ENCODE measurements around the gene IQSEC1. TPM values are rescaled to one million over a fixed set of nuclear protein-coding genes. Genes with fewer than 3 reads are reported as not detected.

IQSEC1 gene
- total and polyA plus RNA-seq, 2 of the 8 experiments (the other 6 are each of a cell fraction or from before 2014, with no cell fraction given), result 6.8 to 28.8 TPM

DNA sequence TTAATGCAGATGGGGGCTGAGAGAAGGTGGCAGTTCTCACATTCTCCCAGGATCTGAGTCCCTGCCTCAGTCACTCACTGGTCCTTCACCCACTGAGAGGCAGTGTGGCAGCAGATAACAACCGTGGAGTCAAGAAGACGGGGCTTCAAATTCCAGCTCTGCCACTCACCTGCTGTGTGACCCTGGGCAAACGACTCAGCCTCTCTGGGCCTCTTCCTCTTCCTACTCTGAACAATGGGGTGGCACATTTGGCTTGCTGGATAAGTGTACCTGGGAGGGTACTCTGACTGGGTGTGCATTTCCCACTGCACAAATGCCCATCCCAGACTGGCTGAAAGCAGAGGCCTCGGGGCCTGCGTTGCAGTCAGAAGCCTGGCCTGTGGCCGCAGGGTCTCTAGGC is 10.0 kb upstream of the IQSEC1 start:
- H3K79me1 ChIP-seq (ENCODE audit: low read depth, low read length), result no peaks in the 10 kb centered on the region
- no peak overlapping the region for H2BK20ac ChIP-seq (ENCODE audit: low read length)
- no peaks in the 10 kb centered on the region; the same call in 1 of the 2 replicates for H3K23me2 ChIP-seq (ENCODE audit: low read depth, low read length)
- no peak overlapping the region for H4K91ac ChIP-seq (replicated peaks; ENCODE audit: insufficient read length, low read length)
- H3K4me3 ChIP-seq (ENCODE audit: extremely low read depth in 1 of 4, insufficient read depth in 2 of 4, low read depth in 3 of 4, low read length in 4 of 4), result no peak overlapping the region
- H2BK5ac ChIP-seq (ENCODE audit: low read depth, low read length), result no peak overlapping the region
- H3K9ac ChIP-seq (replicated peaks in 1 of 4; ENCODE audit: extremely low read depth in 1 of 4, low read depth in 3 of 4, low read length in 3 of 4), result no peak overlapping the region
- no peak for FAIRE-seq
- peaks cover 0 to 3% (median 0%) of the 10 kb centered on the region in 4 experiments; a peak in 1 of 7 replicates for H3K4me1 ChIP-seq (replicated peaks in 1 of 4; ENCODE audit: control insufficient read depth in 3 of 4, insufficient read depth in 4 of 4, low read length in 3 of 4)
- no peak overlapping the region for H4K5ac ChIP-seq (ENCODE audit: insufficient read length, low read depth, low read length)
- H3K4me2 ChIP-seq (ENCODE audit: insufficient read depth in 1 of 2, low read depth in 2 of 2, low read length in 2 of 2), result no peak overlapping the region
- H3K27ac ChIP-seq (ENCODE audit: low read depth, low read length), result no peak overlapping the region
- no peaks in the 10 kb centered on the region for H3K27me3 ChIP-seq (replicated peaks in 1 of 4; ENCODE audit: control insufficient read depth in 3 of 4, extremely low read depth in 1 of 4, insufficient read depth in 3 of 4, low read length in 3 of 4)
- H2BK15ac ChIP-seq (ENCODE audit: low read length), result no peak overlapping the region
- no peak overlapping the region for H3K56ac ChIP-seq (replicated peaks; ENCODE audit: insufficient read length, low read depth, low read length)
- H2BK120ac ChIP-seq (replicated peaks; ENCODE audit: low read depth, low read length), result no peak overlapping the region
- no peaks in the 10 kb centered on the region for H4K20me1 ChIP-seq (replicated peaks in 1 of 2; ENCODE audit: control insufficient read depth in 1 of 2, insufficient read depth in 2 of 2, low read length in 2 of 2)
- ChIA-PET POLR2A (ENCODE audit: partially characterized antibody) (no interaction called here), CTCF (ENCODE audit: partially characterized antibody) (interaction anchor here (0.9 to 4.2 kb wide), 5 partner anchors 9 to 138 kb away, joined by 3 to 47 read pairs (median 4); no protein-coding TSS in a partner anchor)
- no peak overlapping the region for H2AK5ac ChIP-seq (ENCODE audit: low read depth, low read length)
- no peak overlapping the region for H3K23ac ChIP-seq (ENCODE audit: insufficient read length)
- H3K79me2 ChIP-seq (ENCODE audit: control insufficient read depth in 1 of 2, insufficient read depth in 2 of 2, low read length in 2 of 2), result no peaks in the 10 kb centered on the region
- H3K4ac ChIP-seq (replicated peaks; ENCODE audit: insufficient read length, low read depth, low read length), result no peak overlapping the region
- no peak overlapping the region for H2AFZ ChIP-seq (ENCODE audit: low read length)
- no peak overlapping the region for H3K18ac ChIP-seq (ENCODE audit: extremely low read depth, low read length)
- no peak overlapping the region for H3K14ac ChIP-seq (ENCODE audit: insufficient read length)
- no peak for DNase-seq (ENCODE audit: low read depth in 1 of 2, low spot score in 2 of 2)
- no peaks in the 10 kb centered on the region for H3K9me3 ChIP-seq (ENCODE audit: insufficient read depth in 2 of 2, low read depth in 1 of 2, low read length in 1 of 2)
- no peak overlapping the region for H2BK12ac ChIP-seq (ENCODE audit: low read depth, low read length)
- H4K8ac ChIP-seq (ENCODE audit: extremely low read depth, insufficient read depth, low read length), result no peak overlapping the region
- H3K36me3 ChIP-seq (ENCODE audit: control insufficient read depth in 2 of 4, insufficient read depth in 4 of 4, low read length in 3 of 4), result no peaks in the 10 kb centered on the region
- WGBS, 2 experiments (ENCODE audit: extremely low coverage in 1 of 2, insufficient coverage in 1 of 2, insufficient read length in 1 of 2, insufficient replicate concordance in 2 of 2, low coverage in 1 of 2, low lambda C conversion rate in 2 of 2, missing lambda C conversion rate in 1 of 2), result 91% methylated on average over 6 of the region's 6 CpGs; no CpG with 5 or more reads in 1 of the 2 experiments
- TF ChIP-seq BRCA1 (IDR thresholded peaks at IDR 0.05; ENCODE audit: low read depth, low read length) (no peak), SP2 (IDR thresholded peaks at IDR 0.05; ENCODE audit: low read length) (no peak), NANOG (IDR thresholded peaks at IDR 0.05; ENCODE audit: insufficient read depth, low read depth, low read length, poor library complexity, severe bottlenecking) (no peak), CREB1 (IDR thresholded peaks at IDR 0.05) (no peak), POLR2A (IDR thresholded peaks at IDR 0.05; ENCODE audit: control extremely low read depth in 1 of 2, low read depth in 2 of 2, low read length in 2 of 2) (no peak), RFX5 (IDR thresholded peaks at IDR 0.05; ENCODE audit: borderline replicate concordance, low read depth, low read length) (no peak), RAD21 (IDR thresholded peaks at IDR 0.05 in 1 of 2, conservative IDR thresholded peaks at IDR 0.05 in 1 of 2; ENCODE audit: low read depth in 2 of 2, low read length in 2 of 2) (no peak), POLR2AphosphoS5 (IDR thresholded peaks at IDR 0.05; ENCODE audit: low read depth, low read length) (no peak), SIN3A (conservative IDR thresholded peaks at IDR 0.05 in 1 of 2, IDR thresholded peaks at IDR 0.05 in 1 of 2; ENCODE audit: low read depth in 1 of 2, low read length in 2 of 2) (no peak), CBX5 (IDR thresholded peaks at IDR 0.05; ENCODE audit: low read depth, low read length) (no peak)
- TF ChIP-seq, protein P1, sequence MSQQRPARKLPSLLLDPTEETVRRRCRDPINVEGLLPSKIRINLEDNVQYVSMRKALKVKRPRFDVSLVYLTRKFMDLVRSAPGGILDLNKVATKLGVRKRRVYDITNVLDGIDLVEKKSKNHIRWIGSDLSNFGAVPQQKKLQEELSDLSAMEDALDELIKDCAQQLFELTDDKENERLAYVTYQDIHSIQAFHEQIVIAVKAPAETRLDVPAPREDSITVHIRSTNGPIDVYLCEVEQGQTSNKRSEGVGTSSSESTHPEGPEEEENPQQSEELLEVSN (IDR thresholded peaks at IDR 0.05), result no peak
- TF ChIP-seq, protein P2, sequence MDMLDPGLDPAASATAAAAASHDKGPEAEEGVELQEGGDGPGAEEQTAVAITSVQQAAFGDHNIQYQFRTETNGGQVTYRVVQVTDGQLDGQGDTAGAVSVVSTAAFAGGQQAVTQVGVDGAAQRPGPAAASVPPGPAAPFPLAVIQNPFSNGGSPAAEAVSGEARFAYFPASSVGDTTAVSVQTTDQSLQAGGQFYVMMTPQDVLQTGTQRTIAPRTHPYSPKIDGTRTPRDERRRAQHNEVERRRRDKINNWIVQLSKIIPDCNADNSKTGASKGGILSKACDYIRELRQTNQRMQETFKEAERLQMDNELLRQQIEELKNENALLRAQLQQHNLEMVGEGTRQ (IDR thresholded peaks at IDR 0.05; ENCODE audit: low read length), result no peak
- TF ChIP-seq, protein P3, sequence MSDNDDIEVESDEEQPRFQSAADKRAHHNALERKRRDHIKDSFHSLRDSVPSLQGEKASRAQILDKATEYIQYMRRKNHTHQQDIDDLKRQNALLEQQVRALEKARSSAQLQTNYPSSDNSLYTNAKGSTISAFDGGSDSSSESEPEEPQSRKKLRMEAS (IDR thresholded peaks at IDR 0.05), result no peak
